Fibroblast of lung (primary cell): ENCODE results near the gene TBX10.

Experiments used
- EZH2 ChIP-seq: IDR thresholded peaks from 2 replicates; pipeline ENCODE4 v1.5.1; 2012; ENCODE audit warnings: low read length, control low read depth, mild to moderate bottlenecking; ENCODE audit errors: missing control alignments
- TF ChIP-seq, protein P1 (sequence below), 2 donors: IDR thresholded peaks in 1 of 2; conservative IDR thresholded peaks in 1 of 2; 1 replicate in 1 of 2; 2 replicates in 1 of 2; pipeline ENCODE4 v1.5.1; 2011 to 2012; ENCODE audit warnings: low read length in 2 of 2, control low read depth in 1 of 2, inconsistent platforms in 1 of 2, low read depth in 1 of 2, mild to moderate bottlenecking in 1 of 2

DNA sequence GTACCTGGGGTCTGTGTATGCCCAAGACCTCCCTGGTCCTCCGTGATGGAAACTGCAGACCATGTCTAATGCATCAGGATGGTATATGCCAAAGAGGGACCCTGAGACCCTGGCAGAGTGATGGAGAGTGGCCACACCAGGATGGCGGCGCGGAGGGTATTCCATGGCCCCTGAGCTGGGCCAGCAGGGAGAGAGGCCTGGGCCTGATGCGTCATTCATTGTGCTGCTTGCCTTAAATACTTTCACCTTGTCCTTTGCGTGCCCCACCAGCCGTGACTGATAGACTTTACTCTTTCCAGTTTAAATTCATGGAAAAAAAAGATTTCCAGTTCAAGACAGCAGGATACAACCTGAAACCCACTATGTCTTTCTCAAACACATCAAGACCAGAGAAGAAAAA is 38.5 kb downstream of the TBX10 start:
- TF ChIP-seq, protein P1, sequence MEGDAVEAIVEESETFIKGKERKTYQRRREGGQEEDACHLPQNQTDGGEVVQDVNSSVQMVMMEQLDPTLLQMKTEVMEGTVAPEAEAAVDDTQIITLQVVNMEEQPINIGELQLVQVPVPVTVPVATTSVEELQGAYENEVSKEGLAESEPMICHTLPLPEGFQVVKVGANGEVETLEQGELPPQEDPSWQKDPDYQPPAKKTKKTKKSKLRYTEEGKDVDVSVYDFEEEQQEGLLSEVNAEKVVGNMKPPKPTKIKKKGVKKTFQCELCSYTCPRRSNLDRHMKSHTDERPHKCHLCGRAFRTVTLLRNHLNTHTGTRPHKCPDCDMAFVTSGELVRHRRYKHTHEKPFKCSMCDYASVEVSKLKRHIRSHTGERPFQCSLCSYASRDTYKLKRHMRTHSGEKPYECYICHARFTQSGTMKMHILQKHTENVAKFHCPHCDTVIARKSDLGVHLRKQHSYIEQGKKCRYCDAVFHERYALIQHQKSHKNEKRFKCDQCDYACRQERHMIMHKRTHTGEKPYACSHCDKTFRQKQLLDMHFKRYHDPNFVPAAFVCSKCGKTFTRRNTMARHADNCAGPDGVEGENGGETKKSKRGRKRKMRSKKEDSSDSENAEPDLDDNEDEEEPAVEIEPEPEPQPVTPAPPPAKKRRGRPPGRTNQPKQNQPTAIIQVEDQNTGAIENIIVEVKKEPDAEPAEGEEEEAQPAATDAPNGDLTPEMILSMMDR (conservative IDR thresholded peaks at IDR 0.05 in 1 of 2, IDR thresholded peaks at IDR 0.05 in 1 of 2; ENCODE audit: low read depth in 1 of 2, low read length in 2 of 2): no peak
- no peak for TF ChIP-seq EZH2
